ENCODE results near the gene PCNX1. TPM values are rescaled to one million over a fixed set of nuclear protein-coding genes. Genes with fewer than 3 reads are reported as not detected.
A peak's percentile ranks its signal among the peaks of the same experiment; 100 is the strongest.
"Not testable (repeated sequence)": the region's sequence is repeated elsewhere in the genome, so short reads cannot be mapped to it uniquely, and the experiment has no call there.

Gene PCNX1
- total and polyA plus RNA-seq, 2 experiments from 2014 or later: 10.0 to 64.2 TPM

DNA sequence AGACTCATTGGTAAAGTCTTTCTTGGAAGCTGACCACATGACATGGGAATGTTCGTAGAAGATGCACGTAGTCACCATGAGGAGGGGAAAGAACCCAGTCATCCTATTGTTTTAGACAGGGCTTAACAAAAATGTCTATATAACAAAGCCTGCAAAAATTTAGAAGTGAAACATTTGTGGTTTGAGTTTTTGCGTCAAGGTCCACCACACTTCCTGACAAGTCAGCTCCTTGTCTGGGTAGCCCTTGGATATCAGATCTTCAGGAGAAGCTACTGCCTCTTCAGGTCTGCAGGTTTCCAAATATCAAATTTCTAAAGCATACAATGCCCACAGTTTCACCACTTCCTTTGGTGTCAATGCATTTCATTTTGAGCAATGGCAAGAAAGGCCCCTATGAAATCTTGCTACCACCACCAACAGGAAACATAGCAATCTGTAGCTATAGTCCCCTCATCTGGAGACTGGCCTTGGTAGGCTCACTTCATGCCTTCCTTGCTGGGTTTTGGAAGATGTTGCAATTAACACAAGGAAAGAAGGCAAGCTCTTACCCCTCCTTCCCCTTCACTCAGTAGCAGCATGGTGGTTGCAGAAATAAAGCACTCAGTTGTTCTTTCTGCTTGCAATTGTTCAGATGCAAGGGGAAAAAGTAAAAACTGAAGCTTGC is 235.2 kb downstream of the PCNX1 start:
- H3K9me2 ChIP-seq (replicated peaks; ENCODE audit: insufficient read depth): no peaks in the 10 kb centered on the region
- H3K9me3 ChIP-seq (ENCODE audit: low read depth): no peaks in the 10 kb centered on the region
- peaks cover 23% of the 10 kb centered on the region for H3K4me1 ChIP-seq (ENCODE audit: insufficient read depth)
- no peaks in the 10 kb centered on the region for H3K36me3 ChIP-seq (replicated peaks; ENCODE audit: insufficient read depth, low read depth)
- DNase-seq (ENCODE audit: low spot score): no peak
- no peak overlapping the region for H3K4me2 ChIP-seq
- 95% methylated on average over 3 of the region's 3 CpGs for WGBS (ENCODE audit: low lambda C conversion rate, missing lambda C conversion rate)
- no peak overlapping the region for H2AFZ ChIP-seq
- peak overlapping the region; percentile 83 for H3K27ac ChIP-seq
- TF ChIP-seq EZH2 (IDR thresholded peaks at IDR 0.05; ENCODE audit: borderline replicate concordance) (no peak), EZH2phosphoT487 (IDR thresholded peaks at IDR 0.05; ENCODE audit: low read depth, severe bottlenecking, unreplicated experiment) (no peak)
- TF ChIP-seq, protein P1, sequence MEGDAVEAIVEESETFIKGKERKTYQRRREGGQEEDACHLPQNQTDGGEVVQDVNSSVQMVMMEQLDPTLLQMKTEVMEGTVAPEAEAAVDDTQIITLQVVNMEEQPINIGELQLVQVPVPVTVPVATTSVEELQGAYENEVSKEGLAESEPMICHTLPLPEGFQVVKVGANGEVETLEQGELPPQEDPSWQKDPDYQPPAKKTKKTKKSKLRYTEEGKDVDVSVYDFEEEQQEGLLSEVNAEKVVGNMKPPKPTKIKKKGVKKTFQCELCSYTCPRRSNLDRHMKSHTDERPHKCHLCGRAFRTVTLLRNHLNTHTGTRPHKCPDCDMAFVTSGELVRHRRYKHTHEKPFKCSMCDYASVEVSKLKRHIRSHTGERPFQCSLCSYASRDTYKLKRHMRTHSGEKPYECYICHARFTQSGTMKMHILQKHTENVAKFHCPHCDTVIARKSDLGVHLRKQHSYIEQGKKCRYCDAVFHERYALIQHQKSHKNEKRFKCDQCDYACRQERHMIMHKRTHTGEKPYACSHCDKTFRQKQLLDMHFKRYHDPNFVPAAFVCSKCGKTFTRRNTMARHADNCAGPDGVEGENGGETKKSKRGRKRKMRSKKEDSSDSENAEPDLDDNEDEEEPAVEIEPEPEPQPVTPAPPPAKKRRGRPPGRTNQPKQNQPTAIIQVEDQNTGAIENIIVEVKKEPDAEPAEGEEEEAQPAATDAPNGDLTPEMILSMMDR (IDR thresholded peaks at IDR 0.05; ENCODE audit: poor library complexity): no peak
- H3K4me3 ChIP-seq: no peak overlapping the region
- no peaks in the 10 kb centered on the region for H3K79me2 ChIP-seq
- H4K20me1 ChIP-seq (ENCODE audit: insufficient read depth, poor library complexity, severe bottlenecking): no peaks in the 10 kb centered on the region
- no peaks in the 10 kb centered on the region for H3K27me3 ChIP-seq

DNA sequence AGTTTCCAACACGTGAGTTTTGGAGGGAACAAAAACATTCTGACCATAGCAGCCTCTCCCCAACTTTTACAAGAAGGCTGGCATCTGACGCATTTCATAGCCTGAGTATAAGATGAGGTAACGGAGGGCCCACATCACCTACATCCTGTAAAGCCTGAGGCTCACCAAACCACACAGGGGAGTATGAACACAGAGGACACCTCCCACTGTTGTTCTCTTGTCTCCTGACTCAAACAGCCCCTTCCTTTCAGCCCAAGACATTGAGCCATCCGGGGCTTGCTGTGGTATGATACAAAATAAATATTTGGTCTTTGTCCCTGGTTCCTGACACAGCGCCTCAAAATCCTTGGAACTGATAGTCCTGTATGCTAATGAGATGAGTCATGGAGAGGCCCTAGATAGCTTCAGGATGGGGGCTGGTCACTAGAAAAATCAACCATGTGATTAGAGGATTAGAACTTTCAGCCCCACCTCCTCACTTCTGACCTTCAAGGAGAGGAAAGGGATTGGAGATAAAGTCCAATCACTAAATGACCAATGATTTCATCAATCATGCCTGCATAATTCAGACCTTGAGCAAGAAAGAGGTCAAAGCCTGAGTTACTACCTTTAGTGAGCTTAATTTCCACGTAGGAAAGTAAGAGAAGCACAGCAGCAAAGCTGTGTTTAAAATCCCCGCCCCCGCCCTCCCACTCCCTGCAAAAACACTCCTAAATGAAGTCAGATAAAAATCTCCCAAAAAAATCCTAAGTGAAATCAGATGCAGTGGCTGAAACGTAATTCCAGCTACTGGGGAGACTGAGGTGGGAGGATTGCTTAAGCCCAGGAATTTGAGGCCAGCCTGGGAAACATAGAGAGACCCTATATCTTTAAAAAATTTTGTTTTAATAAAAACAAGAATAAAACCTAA is 236.4 kb downstream of the PCNX1 start:
- Histone ChIP-seq H3K79me2 (no peaks in the 10 kb centered on the region), H2AFZ (no peak overlapping the region), H3K4me1 (ENCODE audit: insufficient read depth) (peaks cover 23% of the 10 kb centered on the region), H3K27me3 (no peaks in the 10 kb centered on the region), H3K9me2 (replicated peaks; ENCODE audit: insufficient read depth) (no peaks in the 10 kb centered on the region), H3K36me3 (replicated peaks; ENCODE audit: insufficient read depth, low read depth) (no peaks in the 10 kb centered on the region), H4K20me1 (ENCODE audit: insufficient read depth, poor library complexity, severe bottlenecking) (no peaks in the 10 kb centered on the region), H3K4me3 (no peak overlapping the region), H3K27ac (peak overlapping the region; percentile 83), H3K9me3 (ENCODE audit: low read depth) (no peaks in the 10 kb centered on the region), H3K4me2 (no peak overlapping the region)
- TF ChIP-seq, protein P1 (IDR thresholded peaks at IDR 0.05; ENCODE audit: poor library complexity): no peak
- no peak for TF ChIP-seq EZH2phosphoT487 (IDR thresholded peaks at IDR 0.05; ENCODE audit: low read depth, severe bottlenecking, unreplicated experiment)
- TF ChIP-seq EZH2 (IDR thresholded peaks at IDR 0.05; ENCODE audit: borderline replicate concordance): no peak
- 55% methylated on average over 9 of the region's 9 CpGs for WGBS (ENCODE audit: low lambda C conversion rate, missing lambda C conversion rate)
- peak; percentile 74 for DNase-seq (ENCODE audit: low spot score)

DNA sequence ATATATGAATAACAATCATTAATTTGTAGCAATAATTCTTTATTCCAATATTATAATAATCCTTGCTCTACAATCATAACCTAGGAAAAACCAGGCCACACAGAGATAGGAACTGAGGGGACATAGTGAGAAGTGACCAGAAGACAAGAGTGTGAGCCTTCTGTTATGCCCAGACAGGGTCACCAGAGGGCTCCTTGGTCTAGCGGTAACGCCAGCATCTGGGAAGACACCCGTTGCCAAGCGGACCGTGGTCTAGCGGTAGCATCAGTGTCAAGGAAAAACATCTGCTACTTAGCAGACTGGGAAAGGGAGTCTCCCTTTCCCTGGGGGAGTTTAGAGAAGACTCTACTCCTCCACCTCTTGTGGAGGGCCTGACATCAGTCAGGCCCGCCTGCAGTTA is 240.1 kb downstream of the PCNX1 start:
- not testable (repeated sequence) for H3K4me2 ChIP-seq; H3K27ac ChIP-seq; H4K20me1 ChIP-seq (ENCODE audit: insufficient read depth, poor library complexity, severe bottlenecking); H3K9me2 ChIP-seq (replicated peaks; ENCODE audit: insufficient read depth); H3K36me3 ChIP-seq (replicated peaks; ENCODE audit: insufficient read depth, low read depth); H3K79me2 ChIP-seq; DNase-seq (ENCODE audit: low spot score); H3K9me3 ChIP-seq (ENCODE audit: low read depth); H3K27me3 ChIP-seq; H2AFZ ChIP-seq; H3K4me3 ChIP-seq
- H3K4me1 ChIP-seq (ENCODE audit: insufficient read depth): peaks cover 14% of the 10 kb centered on the region
- WGBS (ENCODE audit: low lambda C conversion rate, missing lambda C conversion rate): 95% methylated on average over 7 of the region's 7 CpGs

DNA sequence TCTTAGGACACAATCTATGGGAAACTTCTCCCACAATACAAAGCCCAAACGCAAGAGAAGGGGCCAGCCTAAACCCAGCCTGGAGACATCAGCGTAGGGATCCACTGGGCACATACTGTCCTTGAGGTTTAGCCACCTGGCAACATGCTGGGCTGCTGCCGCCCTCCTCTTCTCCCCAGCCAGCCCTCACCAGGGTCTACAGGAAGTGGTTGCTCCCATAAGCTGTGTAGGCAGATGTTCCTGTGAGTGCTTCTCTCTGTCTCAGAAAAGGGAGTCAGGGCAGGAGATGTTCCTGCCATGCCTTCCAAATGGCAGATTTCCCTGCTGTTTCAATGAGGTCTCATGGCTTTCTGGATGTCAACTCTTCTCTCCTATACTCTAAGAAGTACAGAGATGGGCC is 241.4 kb downstream of the PCNX1 start:
- no peak overlapping the region for H3K27ac ChIP-seq
- H3K9me2 ChIP-seq (replicated peaks; ENCODE audit: insufficient read depth): no peaks in the 10 kb centered on the region
- H3K79me2 ChIP-seq: no peaks in the 10 kb centered on the region
- no peak for DNase-seq (ENCODE audit: low spot score)
- WGBS (ENCODE audit: low lambda C conversion rate, missing lambda C conversion rate): 96% methylated on average over 3 of the region's 3 CpGs
- H2AFZ ChIP-seq: no peak overlapping the region
- no peaks in the 10 kb centered on the region for H4K20me1 ChIP-seq (ENCODE audit: insufficient read depth, poor library complexity, severe bottlenecking)
- peaks cover 6% of the 10 kb centered on the region for H3K4me1 ChIP-seq (ENCODE audit: insufficient read depth)
- no peaks in the 10 kb centered on the region for H3K36me3 ChIP-seq (replicated peaks; ENCODE audit: insufficient read depth, low read depth)
- no peak for TF ChIP-seq EZH2 (IDR thresholded peaks at IDR 0.05; ENCODE audit: borderline replicate concordance)
- TF ChIP-seq, protein P1 (IDR thresholded peaks at IDR 0.05; ENCODE audit: poor library complexity): no peak
- no peaks in the 10 kb centered on the region for H3K27me3 ChIP-seq
- H3K9me3 ChIP-seq (ENCODE audit: low read depth): no peaks in the 10 kb centered on the region
- H3K4me3 ChIP-seq: no peak overlapping the region
- H3K4me2 ChIP-seq: no peak overlapping the region

Data from hepatocyte (in vitro differentiated cells).